Measurements from ENCODE around the gene MDFI.

- TF ChIP-seq CTCF (IDR thresholded peaks at IDR 0.05) (no peak), ZFX (IDR thresholded peaks at IDR 0.05; ENCODE audit: borderline replicate concordance) (no peak)
Observed at GRCh38 chr6:41675992-41676391, 37.7 kb downstream of the MDFI start.
